ENCODE data around the gene SLC15A1.
A peak's percentile ranks its signal among the peaks of the same experiment; 100 is the strongest.

The SLC15A1 gene

GRCh38 chr13:98657506-98658085 lies 94.9 kb downstream of the SLC15A1 start:
- Histone ChIP-seq H4K5ac (ENCODE audit: low read length) (no peak overlapping the region), H3K23ac (ENCODE audit: low read length) (no peak overlapping the region), H3K27me3 (ENCODE audit: insufficient read depth, low read length, poor library complexity) (no peaks in the 10 kb centered on the region), H2BK5ac (ENCODE audit: low read length) (no peak overlapping the region), H3K9ac (ENCODE audit: low read length) (no peak overlapping the region), H3K18ac (ENCODE audit: low read length) (no peak overlapping the region), H4K8ac (ENCODE audit: low read depth, low read length) (no peak overlapping the region), H3K4me2 (ENCODE audit: low read length) (no peak overlapping the region), H3K79me2 (ENCODE audit: control insufficient read depth, insufficient read depth, low read length) (no peaks in the 10 kb centered on the region), H2BK15ac (replicated peaks; ENCODE audit: low read depth) (no peak overlapping the region), H3K4ac (ENCODE audit: low read depth, low read length) (no peak overlapping the region), H3K27ac (ENCODE audit: low read depth, low read length) (no peak overlapping the region), H3K79me1 (ENCODE audit: low read length) (no peaks in the 10 kb centered on the region), H2BK120ac (ENCODE audit: low read depth, low read length) (no peak overlapping the region), H3K4me3 (ENCODE audit: low read length) (no peak overlapping the region), H3K56ac (ENCODE audit: low read length) (no peak overlapping the region), H2AK5ac (ENCODE audit: low read length) (no peak overlapping the region), H3K4me1 (ENCODE audit: control insufficient read depth, low read depth, low read length) (no peaks in the 10 kb centered on the region), H3K36me3 (ENCODE audit: control insufficient read depth, insufficient read depth, low read length) (no peaks in the 10 kb centered on the region)
- WGBS (ENCODE audit: extremely low coverage, insufficient coverage, low lambda C conversion rate) = no CpG with 5 or more reads among the region's 8 CpGs
- DNase-seq = no peak

DNA sequence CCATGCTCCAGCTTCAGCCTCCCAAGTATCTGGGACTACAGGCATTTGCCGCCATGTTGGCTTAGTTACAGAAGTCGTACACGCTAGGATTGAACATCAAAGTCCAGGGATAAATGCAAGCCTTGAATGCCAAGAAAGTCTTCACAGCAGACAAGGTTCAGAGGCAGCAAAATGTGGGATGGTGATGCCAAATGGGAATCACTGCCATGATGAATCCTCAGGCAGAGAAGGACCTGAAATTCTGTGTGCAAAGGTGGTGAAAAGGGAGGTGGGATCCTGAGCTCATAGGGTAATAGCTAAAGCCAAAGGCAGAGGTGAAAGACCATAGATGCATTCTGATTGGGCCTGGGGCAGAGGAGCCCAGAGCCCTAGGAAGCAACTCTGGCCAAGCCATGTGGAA lies 96.2 kb downstream of the SLC15A1 start:
- H3K4me2 ChIP-seq (ENCODE audit: low read length) = no peak overlapping the region
- H3K56ac ChIP-seq (ENCODE audit: low read length) = no peak overlapping the region
- H3K27ac ChIP-seq (ENCODE audit: low read depth, low read length) = no peak overlapping the region
- no peak overlapping the region for H2BK5ac ChIP-seq (ENCODE audit: low read length)
- no peak for DNase-seq
- no peak overlapping the region for H2BK15ac ChIP-seq (replicated peaks; ENCODE audit: low read depth)
- no peak overlapping the region for H3K4me3 ChIP-seq (ENCODE audit: low read length)
- H4K8ac ChIP-seq (ENCODE audit: low read depth, low read length) = no peak overlapping the region
- H2AK5ac ChIP-seq (ENCODE audit: low read length) = no peak overlapping the region
- H3K9ac ChIP-seq (ENCODE audit: low read length) = no peak overlapping the region
- H3K18ac ChIP-seq (ENCODE audit: low read length) = no peak overlapping the region
- WGBS (ENCODE audit: extremely low coverage, insufficient coverage, low lambda C conversion rate) = no CpG with 5 or more reads among the region's 3 CpGs
- no peaks in the 10 kb centered on the region for H3K4me1 ChIP-seq (ENCODE audit: control insufficient read depth, low read depth, low read length)
- H3K27me3 ChIP-seq (ENCODE audit: insufficient read depth, low read length, poor library complexity) = no peaks in the 10 kb centered on the region
- H3K4ac ChIP-seq (ENCODE audit: low read depth, low read length) = no peak overlapping the region
- H3K23ac ChIP-seq (ENCODE audit: low read length) = no peak overlapping the region
- no peaks in the 10 kb centered on the region for H3K79me1 ChIP-seq (ENCODE audit: low read length)
- H3K36me3 ChIP-seq (ENCODE audit: control insufficient read depth, insufficient read depth, low read length) = no peaks in the 10 kb centered on the region
- no peak overlapping the region for H4K5ac ChIP-seq (ENCODE audit: low read length)
- no peak overlapping the region for H2BK120ac ChIP-seq (ENCODE audit: low read depth, low read length)
- H3K79me2 ChIP-seq (ENCODE audit: control insufficient read depth, insufficient read depth, low read length) = no peaks in the 10 kb centered on the region

DNA sequence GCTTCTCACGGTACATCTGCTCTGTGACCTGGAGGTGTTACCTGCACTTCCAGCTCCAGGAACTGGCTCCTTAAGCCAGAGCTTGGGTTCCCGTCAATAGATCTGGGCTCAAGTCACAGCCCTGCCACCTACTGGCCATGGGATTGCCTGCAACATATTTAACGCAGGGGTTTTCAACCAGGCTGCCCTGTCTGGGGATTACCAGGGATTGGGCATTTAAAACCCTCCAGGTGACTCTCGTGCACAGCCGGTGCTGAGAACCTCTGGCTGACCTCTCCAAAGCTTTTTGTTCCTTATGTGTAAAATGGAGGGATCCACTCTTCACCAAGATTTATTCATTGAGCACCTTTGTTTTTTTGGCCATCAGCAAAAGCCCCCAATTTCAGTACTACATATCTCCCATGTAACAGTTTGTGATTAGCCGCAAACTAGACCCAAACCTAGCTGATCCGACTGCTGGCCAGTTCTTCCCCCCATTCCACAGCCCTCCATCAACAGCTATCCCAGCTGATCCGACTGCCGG lies 98.9 kb downstream of the SLC15A1 start:
- no peak overlapping the region for H2AK5ac ChIP-seq (ENCODE audit: low read length)
- H3K4me3 ChIP-seq (ENCODE audit: low read length) = no peak overlapping the region
- no peaks in the 10 kb centered on the region for H3K27me3 ChIP-seq (ENCODE audit: insufficient read depth, low read length, poor library complexity)
- H4K8ac ChIP-seq (ENCODE audit: low read depth, low read length) = no peak overlapping the region
- no peak overlapping the region for H3K23ac ChIP-seq (ENCODE audit: low read length)
- no peak overlapping the region for H4K5ac ChIP-seq (ENCODE audit: low read length)
- H3K9ac ChIP-seq (ENCODE audit: low read length) = no peak overlapping the region
- H3K4ac ChIP-seq (ENCODE audit: low read depth, low read length) = no peak overlapping the region
- peaks cover 3% of the 10 kb centered on the region for H3K4me1 ChIP-seq (ENCODE audit: control insufficient read depth, low read depth, low read length)
- H2BK120ac ChIP-seq (ENCODE audit: low read depth, low read length) = no peak overlapping the region
- peak; percentile 95 for DNase-seq
- no peak overlapping the region for H3K56ac ChIP-seq (ENCODE audit: low read length)
- H3K4me2 ChIP-seq (ENCODE audit: low read length) = no peak overlapping the region
- H3K18ac ChIP-seq (ENCODE audit: low read length) = no peak overlapping the region
- no peak overlapping the region for H3K27ac ChIP-seq (ENCODE audit: low read depth, low read length)
- H3K36me3 ChIP-seq (ENCODE audit: control insufficient read depth, insufficient read depth, low read length) = no peaks in the 10 kb centered on the region
- H2BK15ac ChIP-seq (replicated peaks; ENCODE audit: low read depth) = no peak overlapping the region
- H3K79me1 ChIP-seq (ENCODE audit: low read length) = no peaks in the 10 kb centered on the region
- no CpG with 5 or more reads among the region's 9 CpGs for WGBS (ENCODE audit: extremely low coverage, insufficient coverage, low lambda C conversion rate)
- H3K79me2 ChIP-seq (ENCODE audit: control insufficient read depth, insufficient read depth, low read length) = no peaks in the 10 kb centered on the region
- H2BK5ac ChIP-seq (ENCODE audit: low read length) = no peak overlapping the region

- no peak overlapping the region for H3K56ac ChIP-seq (ENCODE audit: low read length)
- H3K9ac ChIP-seq (ENCODE audit: low read length) = no peak overlapping the region
- H3K4me2 ChIP-seq (ENCODE audit: low read length) = no peak overlapping the region
- H2BK15ac ChIP-seq (replicated peaks; ENCODE audit: low read depth) = no peak overlapping the region
- no peak for DNase-seq
- H3K27me3 ChIP-seq (ENCODE audit: insufficient read depth, low read length, poor library complexity) = no peaks in the 10 kb centered on the region
- H3K23ac ChIP-seq (ENCODE audit: low read length) = no peak overlapping the region
- no peak overlapping the region for H3K4me3 ChIP-seq (ENCODE audit: low read length)
- no peak overlapping the region for H4K8ac ChIP-seq (ENCODE audit: low read depth, low read length)
- no peak overlapping the region for H2AK5ac ChIP-seq (ENCODE audit: low read length)
- H3K27ac ChIP-seq (ENCODE audit: low read depth, low read length) = no peak overlapping the region
- no peaks in the 10 kb centered on the region for H3K79me2 ChIP-seq (ENCODE audit: control insufficient read depth, insufficient read depth, low read length)
- no peak overlapping the region for H2BK5ac ChIP-seq (ENCODE audit: low read length)
- no CpG with 5 or more reads among the region's 4 CpGs for WGBS (ENCODE audit: extremely low coverage, insufficient coverage, low lambda C conversion rate)
- no peak overlapping the region for H3K18ac ChIP-seq (ENCODE audit: low read length)
- no peak overlapping the region for H2BK120ac ChIP-seq (ENCODE audit: low read depth, low read length)
- H3K4ac ChIP-seq (ENCODE audit: low read depth, low read length) = no peak overlapping the region
- no peak overlapping the region for H4K5ac ChIP-seq (ENCODE audit: low read length)
- H3K79me1 ChIP-seq (ENCODE audit: low read length) = no peaks in the 10 kb centered on the region
- H3K36me3 ChIP-seq (ENCODE audit: control insufficient read depth, insufficient read depth, low read length) = no peaks in the 10 kb centered on the region
- peaks cover 3% of the 10 kb centered on the region for H3K4me1 ChIP-seq (ENCODE audit: control insufficient read depth, low read depth, low read length)
Measured at GRCh38 chr13:98652721-98653462, 99.6 kb downstream of the SLC15A1 start.

DNA sequence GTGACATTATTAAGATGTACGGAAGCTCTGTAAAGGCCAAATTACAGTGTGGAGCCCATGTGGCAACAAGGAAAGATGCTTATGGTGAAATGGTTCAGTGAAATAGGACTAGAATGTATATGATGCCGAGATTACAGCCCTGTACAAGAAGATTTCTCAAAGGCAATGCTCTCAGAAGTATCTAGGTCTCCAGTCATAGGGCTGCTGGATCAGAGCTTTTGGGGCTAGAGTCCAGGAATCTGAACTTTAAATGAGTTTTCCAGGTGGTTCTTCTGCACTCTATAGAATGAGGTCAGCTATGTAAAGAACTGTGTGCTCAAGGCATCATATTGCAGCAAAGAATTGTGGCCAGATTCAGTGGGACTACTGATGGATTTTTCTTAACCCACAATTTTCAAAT lies 100.2 kb downstream of the SLC15A1 start:
- Histone ChIP-seq H2BK120ac (ENCODE audit: low read depth, low read length) (no peak overlapping the region), H3K4me3 (ENCODE audit: low read length) (no peak overlapping the region), H3K4me1 (ENCODE audit: control insufficient read depth, low read depth, low read length) (peaks cover 3% of the 10 kb centered on the region), H3K79me2 (ENCODE audit: control insufficient read depth, insufficient read depth, low read length) (no peaks in the 10 kb centered on the region), H3K27me3 (ENCODE audit: insufficient read depth, low read length, poor library complexity) (no peaks in the 10 kb centered on the region), H3K4ac (ENCODE audit: low read depth, low read length) (no peak overlapping the region), H3K18ac (ENCODE audit: low read length) (no peak overlapping the region), H3K79me1 (ENCODE audit: low read length) (no peaks in the 10 kb centered on the region), H3K23ac (ENCODE audit: low read length) (no peak overlapping the region), H3K36me3 (ENCODE audit: control insufficient read depth, insufficient read depth, low read length) (no peaks in the 10 kb centered on the region), H3K27ac (ENCODE audit: low read depth, low read length) (no peak overlapping the region), H4K8ac (ENCODE audit: low read depth, low read length) (no peak overlapping the region), H3K4me2 (ENCODE audit: low read length) (no peak overlapping the region), H4K5ac (ENCODE audit: low read length) (no peak overlapping the region), H3K56ac (ENCODE audit: low read length) (no peak overlapping the region), H2BK15ac (replicated peaks; ENCODE audit: low read depth) (no peak overlapping the region), H2AK5ac (ENCODE audit: low read length) (no peak overlapping the region), H3K9ac (ENCODE audit: low read length) (no peak overlapping the region), H2BK5ac (ENCODE audit: low read length) (no peak overlapping the region)
- no peak for DNase-seq
- WGBS (ENCODE audit: extremely low coverage, insufficient coverage, low lambda C conversion rate) = no CpG with 5 or more reads among the region's 2 CpGs
